Effector CD4-positive, alpha-beta T cell (primary cell): ENCODE results near the gene SOSTDC1. TPM values are rescaled to one million over a fixed set of nuclear protein-coding genes. Genes with fewer than 3 reads are reported as not detected.
"Not testable (repeated sequence)": the region's sequence is repeated elsewhere in the genome, so short reads cannot be mapped to it uniquely, and the experiment has no call there.

Source experiments
- DNase-seq: peaks from one replicate; pipeline ENCODE4 v3.0.0-alpha.2; 2020
- total RNA-seq: gene quantifications from one replicate; lab custom pipeline; 2026; lab: John Stamatoyannopoulos, UW

Gene SOSTDC1, protein sequence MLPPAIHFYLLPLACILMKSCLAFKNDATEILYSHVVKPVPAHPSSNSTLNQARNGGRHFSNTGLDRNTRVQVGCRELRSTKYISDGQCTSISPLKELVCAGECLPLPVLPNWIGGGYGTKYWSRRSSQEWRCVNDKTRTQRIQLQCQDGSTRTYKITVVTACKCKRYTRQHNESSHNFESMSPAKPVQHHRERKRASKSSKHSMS
- total RNA-seq, result not detected

DNA sequence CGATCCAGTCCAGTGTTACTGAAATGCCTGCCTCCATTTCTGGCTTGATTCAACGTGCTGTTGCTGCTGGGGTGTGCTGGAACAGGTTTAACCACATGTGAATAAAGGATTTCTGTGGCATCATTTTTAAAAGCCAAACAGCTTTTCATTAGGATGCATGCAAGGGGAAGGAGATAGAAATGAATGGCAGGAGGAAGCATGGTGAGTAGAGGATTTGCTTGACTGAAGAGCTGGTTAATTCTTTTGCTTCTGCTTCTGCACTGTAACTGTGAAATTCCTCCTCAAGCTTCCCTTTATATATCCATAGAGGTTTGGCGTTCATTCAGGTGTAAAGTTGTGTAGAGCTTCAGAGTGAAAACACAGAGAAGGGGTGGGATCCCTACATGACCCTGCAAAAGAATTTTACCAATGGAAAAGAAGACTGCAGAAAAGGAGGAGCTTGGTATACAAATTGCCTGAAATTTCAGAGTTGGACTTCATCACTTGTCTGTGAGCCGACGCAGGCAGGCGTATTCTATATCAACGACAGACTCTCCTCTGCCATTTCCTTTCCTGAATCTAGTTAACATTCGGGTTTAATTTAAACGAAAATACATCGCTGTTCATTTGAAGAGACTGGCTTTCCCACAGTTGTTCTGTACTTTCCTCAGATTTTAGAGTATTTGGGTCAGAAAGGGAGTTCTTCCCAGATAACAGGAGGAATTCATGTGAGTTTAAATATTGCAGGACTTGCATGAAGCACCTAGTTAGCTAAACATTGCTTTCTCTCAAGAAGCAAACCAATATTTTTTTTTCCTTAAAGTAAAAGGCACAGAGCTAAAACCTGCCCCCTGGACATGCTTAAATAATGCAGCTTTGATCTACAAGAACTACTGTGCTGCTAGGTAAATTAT is at the start of gene SOSTDC1:
Gene SOSTDC1, minus strand, starts transcription at position 270 of the 893 bp plus-strand sequence. Its CDS starts 70 bp downstream, at position 200.
- no peak for DNase-seq

DNA sequence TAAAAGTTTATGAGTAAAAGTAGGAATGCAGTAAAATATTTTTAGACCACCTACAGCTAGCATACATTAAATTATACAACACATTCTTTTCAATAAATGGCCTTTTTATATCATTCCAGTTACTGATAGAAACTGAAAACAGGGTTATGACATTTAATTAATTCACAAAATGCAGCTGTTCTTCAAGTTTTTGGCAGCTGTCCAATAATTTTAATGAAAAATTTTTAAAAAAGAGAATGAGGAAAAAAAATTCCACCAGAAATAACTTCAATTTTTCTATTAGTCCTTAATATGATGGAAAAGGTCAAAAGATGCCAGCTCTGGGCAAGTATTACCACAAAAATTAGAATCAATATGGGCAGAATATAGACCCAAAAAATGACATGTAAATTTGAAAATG is 49.2 kb upstream of the SOSTDC1 start:
- DNase-seq, result no peak

DNA sequence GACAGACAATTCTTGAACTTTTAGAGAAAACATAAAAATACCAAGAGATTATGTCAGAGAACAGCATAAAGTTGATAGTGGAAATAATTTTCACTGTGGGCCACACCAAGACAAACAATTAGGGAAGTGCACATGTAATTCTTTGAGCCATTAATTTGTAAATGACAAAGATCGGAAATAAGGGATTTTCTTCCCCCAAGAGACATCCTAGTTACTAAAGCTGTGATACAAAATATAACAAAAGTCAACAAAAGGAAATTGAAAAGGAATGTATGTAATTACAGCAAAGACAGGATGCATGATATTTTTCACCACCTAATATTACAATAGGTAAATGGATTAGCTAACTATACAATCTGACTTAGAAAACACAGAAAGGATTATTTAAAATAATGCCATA is 48.7 kb upstream of the SOSTDC1 start:
- DNase-seq, result no peak

DNA sequence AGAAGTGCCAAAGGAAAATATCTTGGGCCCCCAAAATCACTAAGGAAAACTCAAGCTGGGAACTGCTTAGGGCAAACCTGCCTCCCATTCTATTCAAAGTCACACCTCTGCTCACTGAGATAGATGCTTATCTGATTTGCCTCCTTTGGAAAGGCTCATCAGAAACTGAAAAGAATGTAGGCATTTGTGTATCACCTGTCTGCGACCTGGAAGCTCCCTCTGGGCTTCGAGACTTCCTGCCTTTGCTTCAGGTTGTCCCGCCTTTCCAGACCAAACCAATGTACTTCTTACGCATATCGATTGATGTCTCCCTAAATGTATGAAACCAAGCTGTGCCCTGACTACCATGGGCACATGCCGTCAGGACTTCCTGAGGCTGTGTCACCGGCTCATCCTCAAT is 46.6 kb upstream of the SOSTDC1 start:
- no peak for DNase-seq

DNA sequence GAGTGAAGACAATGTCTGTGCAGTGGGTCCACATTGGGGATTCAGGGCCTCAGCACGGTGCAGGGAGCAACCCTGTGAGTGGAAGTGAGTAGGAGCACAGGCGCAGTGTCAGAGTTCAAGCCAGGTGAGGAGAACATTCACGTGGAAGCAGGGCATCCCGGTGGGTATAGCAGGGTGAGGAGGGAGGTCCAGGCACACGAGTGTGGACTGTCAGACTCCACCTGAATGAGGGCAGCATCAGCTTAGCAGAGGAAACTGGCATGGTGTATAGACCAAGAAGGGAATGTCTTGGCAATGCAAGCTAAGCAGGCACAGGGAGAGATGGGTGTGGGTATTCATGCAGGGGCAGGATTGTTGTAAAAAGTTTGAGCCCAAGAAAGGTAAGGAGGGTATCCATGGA is 45.8 kb upstream of the SOSTDC1 start:
- DNase-seq, result no peak

DNA sequence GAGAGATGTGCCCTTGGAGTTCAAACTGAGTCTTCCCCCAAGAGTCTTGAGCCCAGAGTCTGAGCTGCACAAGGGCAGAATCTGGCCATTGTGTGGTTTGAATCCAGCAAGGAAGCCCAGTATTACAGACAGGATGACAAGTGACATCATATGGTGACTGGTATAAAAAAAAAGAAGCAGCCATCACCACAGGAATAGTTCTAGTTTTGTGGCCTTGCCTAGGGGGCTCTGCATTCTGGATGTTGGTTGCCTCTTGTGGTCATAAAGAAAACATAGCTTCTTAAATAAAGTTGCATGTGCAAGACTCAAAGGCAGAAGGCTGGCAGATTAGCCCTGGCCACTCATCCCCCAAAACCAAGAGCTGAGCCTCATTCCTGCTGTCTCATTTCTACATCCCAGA is 44.3 kb upstream of the SOSTDC1 start:
- no peak for DNase-seq

DNA sequence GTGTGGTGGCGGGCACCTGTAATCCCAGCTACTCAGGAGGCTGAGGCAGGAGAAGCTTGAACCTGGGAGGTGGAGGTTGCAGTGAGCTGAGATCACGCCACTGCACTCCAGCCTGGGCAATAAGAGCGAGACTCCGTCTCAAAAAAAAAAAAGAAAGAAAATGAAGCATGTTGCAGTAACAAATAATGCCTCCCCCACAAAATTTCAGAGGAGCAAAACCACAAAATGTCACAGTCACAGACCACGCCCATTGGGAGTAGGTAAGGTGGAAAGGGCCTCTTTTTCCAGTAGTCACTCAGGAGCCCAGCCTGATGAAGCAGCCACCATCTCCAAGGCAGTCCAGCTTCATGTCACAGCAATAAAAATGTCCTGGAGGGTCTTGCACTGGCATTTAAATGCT is 40.9 kb upstream of the SOSTDC1 start:
- not testable (repeated sequence) for DNase-seq

DNA sequence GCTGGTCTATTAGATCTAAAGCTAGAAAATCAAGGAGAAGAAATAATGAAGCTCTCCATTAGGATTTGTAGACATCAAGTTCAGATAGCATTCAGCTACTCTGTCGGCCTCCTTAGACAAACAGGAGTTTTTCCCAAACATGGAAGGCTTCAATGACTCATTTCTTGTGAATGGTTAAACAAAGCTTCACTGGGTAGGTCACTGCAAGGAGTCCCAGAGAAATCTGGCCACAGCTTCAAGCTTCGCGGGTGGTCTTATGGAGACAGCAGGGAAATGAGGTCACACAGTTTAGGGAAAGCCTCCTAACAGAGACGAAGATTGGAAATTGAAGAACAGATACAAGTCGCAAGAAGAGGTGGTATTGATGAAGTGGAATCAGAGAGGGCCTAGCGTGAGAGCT is 38.5 kb upstream of the SOSTDC1 start:
- no peak for DNase-seq

DNA sequence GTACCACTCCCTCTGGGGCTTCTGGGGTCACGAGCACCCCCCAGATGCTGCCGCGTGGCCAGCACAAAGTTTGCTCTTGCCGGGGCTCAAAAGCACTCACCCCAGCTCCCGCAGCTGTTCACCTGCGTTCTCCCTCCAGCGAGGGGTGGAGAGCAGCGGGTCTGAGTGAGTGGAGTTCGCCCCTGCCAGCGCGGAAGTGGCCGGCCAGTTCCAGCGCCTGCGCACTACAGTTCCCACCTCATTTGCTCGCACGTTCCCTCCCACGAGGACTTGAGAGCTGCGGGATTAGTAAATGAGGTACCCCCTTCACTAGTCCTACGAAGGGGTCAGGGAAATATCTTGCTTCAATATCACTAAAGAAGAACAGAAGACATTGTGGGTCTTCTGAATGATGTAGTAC is 36.8 kb upstream of the SOSTDC1 start:
- no peak for DNase-seq

DNA sequence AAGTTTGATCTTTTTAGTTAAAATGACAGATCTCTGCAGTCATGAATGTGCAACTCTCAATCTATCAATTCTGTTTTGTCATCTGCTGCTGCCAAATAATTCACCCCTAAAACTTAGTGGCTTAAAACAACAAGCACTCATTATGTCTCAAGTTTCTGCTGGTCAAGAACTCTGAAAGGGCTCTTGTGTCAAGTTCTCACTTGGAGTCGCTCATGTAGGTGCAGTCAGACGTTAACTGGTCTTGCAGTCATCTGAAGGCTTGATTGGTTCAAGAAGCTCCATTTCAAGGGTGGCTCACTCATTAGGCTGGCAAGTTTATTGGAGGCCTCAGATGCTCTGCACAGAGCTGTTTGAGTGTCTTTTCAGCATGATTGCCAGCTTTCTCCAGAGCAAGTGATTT is 32.6 kb upstream of the SOSTDC1 start:
- no peak for DNase-seq

DNA sequence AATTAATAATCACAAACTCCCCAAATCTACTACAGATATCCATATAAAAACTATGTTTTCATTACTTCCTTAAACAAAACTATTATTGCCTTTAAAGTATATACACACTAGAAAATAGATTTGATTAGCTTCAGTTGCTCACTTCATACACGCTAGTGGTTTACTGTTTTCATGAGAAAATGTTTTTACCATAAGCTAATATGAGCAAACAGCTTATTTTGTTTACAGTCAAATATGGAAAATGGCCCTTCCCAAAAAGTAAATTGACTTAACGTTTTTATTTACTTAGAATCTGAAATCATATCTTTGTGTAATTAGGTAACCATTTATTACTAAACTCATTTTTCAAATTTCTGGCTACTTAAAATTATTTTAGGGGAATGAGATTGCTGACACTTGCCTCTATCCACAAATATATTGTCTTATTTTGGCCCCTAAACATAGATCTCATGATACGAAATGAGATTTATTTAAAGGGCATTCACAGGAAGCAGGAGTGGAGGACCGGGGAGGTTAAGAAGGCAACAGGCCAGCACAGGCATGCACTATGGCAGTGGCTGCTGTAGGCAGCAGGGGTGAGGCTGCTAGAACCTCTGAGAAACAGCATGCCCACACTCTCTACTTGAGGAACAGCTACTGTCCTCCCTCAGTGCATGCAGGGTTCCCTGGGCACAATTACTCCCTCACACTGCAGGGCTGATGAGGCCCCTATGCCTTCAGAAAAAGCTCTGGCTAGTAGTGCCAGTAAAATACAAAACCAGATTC is 29.6 kb upstream of the SOSTDC1 start:
- no peak for DNase-seq

DNA sequence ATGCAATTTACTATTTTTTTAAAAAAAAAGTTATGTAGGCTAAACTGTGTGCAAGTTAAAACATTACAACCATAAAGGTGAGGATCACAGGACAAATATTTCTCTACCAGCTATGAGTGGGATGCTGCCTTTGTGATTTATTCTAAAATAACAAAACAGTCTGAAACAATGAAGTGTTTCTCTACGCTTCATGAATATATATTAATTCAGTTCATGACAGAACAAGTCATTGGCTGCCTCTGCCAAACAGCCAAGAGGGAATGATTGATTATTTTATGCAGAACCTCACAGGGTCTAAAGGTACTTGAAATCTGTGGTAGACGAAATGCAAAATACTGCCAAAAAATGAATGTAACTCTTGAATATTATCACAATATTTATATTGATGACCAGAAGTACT is 29.0 kb upstream of the SOSTDC1 start:
- no peak for DNase-seq

DNA sequence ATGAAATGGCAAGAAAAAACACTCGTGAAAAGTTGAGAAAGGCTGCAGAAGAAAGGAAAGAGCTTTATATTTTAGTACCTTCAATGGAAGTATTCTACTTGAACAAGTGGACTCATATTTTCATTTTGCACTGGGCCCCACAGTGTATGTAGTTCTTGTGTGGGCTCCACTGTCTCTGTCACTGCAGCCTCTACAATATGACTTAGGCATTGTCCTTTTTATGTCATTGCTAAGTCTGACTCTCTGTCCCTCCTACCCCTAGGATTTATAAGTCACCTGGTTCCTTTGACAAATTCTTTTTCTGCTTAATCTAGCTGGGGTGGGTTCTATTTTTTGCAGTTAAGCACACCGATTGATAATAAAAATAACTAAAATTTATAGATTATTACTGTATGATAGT is 27.7 kb upstream of the SOSTDC1 start:
- no peak for DNase-seq

DNA sequence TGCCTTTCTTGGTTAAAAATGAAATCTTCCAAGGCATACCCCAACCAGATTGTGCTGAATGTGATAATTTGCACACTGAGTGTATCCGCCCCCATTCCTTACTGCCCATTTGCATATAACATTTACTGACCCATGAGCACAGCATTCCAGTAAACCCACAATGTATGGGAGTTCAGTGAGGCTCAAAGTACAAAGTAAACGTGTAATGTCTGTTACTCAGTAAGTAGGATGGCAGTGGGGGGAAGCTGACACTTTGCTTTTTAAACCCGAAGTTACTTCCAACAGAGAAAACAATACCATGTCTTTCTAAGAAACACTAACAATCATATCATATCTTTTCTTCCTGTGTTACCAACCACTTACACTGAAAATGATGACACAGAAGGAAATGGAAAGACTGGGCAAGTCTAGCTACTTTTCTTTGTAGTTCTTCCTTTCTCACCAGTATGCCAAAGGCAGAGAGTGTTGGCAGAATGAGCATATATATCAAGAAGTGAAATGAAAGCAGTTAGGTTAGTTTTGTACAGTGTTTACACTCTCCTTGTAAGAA is 27.1 kb upstream of the SOSTDC1 start:
- no peak for DNase-seq

DNA sequence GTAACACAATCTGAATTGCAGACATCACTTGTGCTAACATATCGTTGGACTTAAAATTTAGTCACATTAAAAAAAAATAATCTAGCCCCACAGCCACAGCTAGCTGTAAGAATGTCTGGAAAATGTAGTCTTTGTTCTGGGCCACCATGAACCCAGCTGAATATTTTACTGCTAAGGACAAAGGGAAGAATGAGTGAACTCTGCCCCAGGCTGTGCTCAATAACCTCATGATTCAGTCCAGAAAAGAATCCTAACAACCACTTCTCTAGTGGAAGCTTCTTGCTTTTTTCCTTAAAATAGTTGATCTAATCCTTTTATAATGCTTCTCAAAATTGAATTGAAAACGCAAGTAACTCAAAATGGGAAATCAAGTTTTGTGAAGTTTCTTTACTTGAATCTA is 25.6 kb upstream of the SOSTDC1 start:
- no peak for DNase-seq

DNA sequence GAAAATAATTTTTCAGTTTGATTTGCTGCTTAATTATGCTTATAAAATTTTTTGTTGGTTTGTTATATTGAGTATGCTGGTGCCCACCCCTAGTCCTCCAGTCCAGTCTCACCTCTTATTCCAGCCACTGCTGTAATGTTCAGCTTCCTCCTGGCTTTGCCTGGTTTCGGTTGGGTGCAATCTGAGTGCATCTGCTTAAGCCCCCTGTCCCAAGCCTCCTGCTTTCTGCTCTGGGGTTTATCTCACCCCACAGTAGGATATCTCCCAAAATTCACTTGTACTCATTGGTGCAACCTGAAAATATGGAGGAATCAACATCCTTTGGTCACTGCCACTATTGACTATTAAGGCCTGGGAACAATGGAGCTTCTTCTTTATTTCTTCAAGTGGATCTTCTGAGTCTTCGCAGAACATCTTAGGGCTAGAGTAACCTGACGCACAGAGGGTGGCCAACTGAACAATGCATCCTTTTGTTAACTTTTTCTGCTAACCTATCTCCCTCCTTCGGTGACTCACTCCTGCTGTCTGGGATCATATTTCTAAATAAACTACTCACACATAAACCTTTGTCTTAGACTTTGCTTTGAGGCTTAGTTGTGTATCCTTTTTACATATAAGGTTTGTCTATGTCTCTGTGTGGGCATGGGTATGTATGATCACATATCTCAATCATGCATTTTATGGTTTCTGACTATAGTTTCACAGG is 19.1 kb upstream of the SOSTDC1 start:
- DNase-seq, result no peak

DNA sequence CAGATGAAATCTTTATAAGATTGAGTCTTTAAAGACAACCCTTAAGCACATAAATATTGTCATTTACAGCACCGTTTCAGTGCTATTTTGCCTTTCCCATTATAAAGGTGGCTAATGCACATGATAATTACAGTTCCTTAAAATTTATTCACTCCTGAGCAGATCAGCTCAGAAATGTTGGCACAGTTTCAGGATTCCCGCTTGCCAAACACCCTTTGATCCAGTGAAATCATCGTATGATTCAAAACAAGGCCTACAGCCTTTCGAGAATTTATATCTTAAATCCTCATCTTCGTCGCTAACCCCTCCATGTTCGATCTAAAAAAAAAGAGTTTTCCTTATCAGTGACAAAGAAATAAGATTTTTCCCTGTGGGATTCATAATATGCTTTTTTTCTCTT is 14.1 kb upstream of the SOSTDC1 start:
- no peak for DNase-seq

DNA sequence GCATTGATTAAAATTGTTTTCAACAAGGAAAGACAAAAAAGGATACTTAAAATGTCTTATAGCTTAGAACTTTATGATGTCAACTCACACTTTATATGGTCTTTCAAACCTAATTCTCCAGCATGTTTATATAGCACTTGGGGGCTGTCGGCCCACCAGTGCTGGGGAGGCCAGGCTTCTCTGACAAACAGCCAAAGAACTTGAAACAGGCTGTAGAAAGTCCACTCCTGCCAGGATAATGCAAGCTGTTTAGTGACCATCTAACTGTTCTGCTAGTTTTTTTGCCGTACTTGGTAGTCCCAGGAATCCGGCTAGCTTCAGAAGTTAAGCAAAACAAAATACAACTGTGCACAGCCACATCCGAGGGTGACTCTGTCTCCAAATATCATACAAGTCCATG is 13.6 kb upstream of the SOSTDC1 start:
- no peak for DNase-seq

DNA sequence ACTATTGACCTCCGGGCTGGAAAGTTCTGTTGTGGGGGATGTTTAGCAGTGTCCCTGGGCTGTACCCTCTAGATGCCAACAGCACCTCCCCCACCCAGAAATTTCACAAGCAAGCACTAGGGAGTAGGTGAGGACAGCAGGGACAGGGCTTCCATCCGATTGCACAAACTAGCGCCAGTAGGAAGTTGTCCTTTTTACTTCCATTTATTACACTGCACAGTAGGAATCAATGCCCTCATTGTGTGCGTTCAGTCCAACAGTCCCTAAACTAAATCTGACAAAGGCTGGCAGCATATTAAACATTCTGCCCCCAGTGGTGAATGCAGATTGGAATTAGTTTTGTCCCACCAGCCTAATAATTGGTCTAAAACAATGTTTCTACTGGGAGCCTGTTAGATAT is 6.4 kb upstream of the SOSTDC1 start:
- no peak for DNase-seq

DNA sequence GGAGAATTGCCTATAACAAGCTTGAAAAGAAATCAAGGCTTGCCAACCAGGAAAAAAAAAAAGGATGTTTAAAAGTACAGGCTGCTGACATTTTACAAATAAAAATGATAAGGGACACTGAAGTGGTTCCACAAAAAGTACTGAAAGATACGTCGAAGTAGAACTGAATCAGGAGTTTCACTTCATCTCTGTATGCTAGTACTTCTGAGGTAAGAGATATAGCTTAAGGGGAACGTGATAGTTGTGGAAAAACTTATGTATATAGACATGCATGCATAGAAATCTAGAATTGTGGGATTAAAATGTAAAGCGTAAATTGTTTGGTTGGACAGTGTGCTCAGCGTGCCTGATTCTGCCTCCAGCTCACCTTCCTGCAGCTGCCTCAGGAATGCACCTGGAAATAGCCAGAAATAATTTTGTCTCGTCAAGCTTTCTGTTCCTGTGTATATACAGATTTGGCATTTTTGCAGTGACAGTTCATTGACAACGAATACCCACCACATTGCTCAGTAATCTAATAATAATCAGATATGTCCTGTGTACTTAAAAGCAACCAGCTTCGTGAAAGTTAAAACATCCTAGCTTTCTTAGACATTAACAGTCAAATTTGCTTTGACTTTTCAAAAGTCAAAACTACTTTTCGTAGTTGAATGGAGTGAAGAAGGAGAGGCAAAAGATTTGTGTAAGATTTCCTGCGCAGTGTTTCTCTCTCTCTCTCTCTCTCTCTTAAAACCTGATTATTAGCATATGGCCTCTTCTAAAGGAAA is 1.4 kb downstream of the SOSTDC1 start:
- no peak for DNase-seq

DNA sequence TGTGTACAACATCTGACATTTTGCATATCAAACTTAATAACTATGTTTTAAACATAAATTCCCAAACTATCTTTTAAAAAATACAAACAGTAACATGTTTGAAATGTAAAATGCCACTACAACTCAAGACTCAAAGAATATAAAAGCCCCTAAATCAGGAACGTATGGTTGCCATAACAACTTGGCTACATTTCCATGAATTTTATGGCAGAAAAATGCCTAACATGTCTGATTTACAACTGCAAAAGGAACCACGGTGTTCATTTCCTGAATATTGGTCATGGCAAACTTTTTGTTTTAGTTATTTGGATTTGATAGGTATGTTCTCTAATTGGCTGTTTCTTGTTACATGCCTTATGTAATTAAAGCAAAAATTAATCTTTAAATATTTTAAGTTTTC is 2.0 kb downstream of the SOSTDC1 start:
- DNase-seq, result no peak

DNA sequence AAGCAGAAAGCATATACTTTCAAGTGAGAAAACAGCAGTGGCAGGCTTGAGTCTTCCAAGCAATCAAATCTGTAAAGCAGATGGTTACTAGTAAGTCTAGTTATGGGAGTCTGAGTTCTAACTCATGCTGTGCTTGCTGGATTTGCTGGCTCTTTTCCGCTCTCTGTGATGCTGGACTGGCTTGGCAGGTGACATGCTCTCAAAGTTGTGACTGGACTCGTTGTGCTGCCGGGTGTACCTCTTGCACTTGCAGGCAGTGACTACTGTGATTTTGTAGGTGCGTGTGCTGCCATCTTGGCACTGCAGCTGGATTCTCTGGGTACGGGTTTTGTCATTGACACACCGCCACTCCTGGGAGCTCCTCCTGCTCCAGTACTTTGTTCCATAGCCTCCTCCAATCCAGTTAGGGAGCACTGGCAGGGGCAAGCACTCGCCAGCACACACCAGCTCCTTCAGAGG is 3.1 kb downstream of the SOSTDC1 start:
- no peak for DNase-seq
